ENCODE data around the gene IMMP2L. TPM values are rescaled to one million over a fixed set of nuclear protein-coding genes. Genes with fewer than 3 reads are reported as not detected.

IMMP2L gene
- total and polyA plus RNA-seq, 2 of the 4 experiments (the other 2 are of a cell fraction): 5.8 to 9.3 TPM

DNA sequence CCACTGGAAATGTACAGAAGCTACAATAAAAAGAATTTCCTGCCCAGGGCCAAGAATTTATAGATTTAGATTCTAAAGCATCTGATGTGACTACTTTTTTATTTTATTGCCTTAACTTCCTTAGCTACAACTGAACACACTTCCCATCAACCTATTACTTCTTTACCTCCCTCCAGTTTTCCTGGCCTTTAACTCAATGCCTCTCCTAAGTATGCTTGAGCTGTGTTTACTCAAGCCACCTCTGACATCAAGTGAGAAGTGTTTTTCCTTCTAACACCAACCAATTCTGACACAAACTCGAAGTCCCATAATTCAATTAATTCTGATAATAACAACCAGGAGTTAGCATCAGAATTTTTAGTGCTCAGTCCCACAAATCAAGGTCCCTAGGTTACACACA is 170.0 kb downstream of the IMMP2L start:
- H3K56ac ChIP-seq (ENCODE audit: extremely low read depth, insufficient read depth, low read length): no peak overlapping the region
- in situ Hi-C loops (cut with MboI; ENCODE audit: low sequenced_read_pairs): no loop called here
- H3K4me2 ChIP-seq (ENCODE audit: low read depth, low read length): no peak overlapping the region
- H2AK5ac ChIP-seq (ENCODE audit: low read depth, low read length): no peak overlapping the region; the same call in 1 of the 2 replicates
- no peak for DNase-seq
- no peak overlapping the region for H2BK15ac ChIP-seq (ENCODE audit: low read depth, low read length)
- intact Hi-C loops (cut with micrococcal nuclease): no loop called here
- no peak overlapping the region for H2BK20ac ChIP-seq (ENCODE audit: low read depth, low read length)
- H3K27me3 ChIP-seq (ENCODE audit: control insufficient read depth, insufficient read depth, low read length): no peaks in the 10 kb centered on the region
- H2BK120ac ChIP-seq (ENCODE audit: low read depth, low read length): no peak overlapping the region
- peaks cover 3% of the 10 kb centered on the region for H3K4me1 ChIP-seq (ENCODE audit: control insufficient read depth, insufficient read depth, low read length)
- ATAC-seq (ENCODE audit: low read depth): no peak
- H4K91ac ChIP-seq (ENCODE audit: insufficient read depth, low read depth, low read length): no peak overlapping the region
- H4K5ac ChIP-seq (ENCODE audit: low read depth, low read length): no peak overlapping the region
- H4K20me1 ChIP-seq (ENCODE audit: insufficient read depth, low read length): no peaks in the 10 kb centered on the region
- no peak overlapping the region for H3K9ac ChIP-seq (ENCODE audit: low read depth, low read length)
- no peaks in the 10 kb centered on the region for H3K9me3 ChIP-seq (ENCODE audit: control insufficient read depth, insufficient read depth, low read length)
- ChIA-PET POLR2A (ENCODE audit: unreplicated experiment) (no interaction called here), CTCF (interaction anchor here (1.4 kb wide), 1 partner anchor 22 kb away, joined by 4 read pairs; no protein-coding TSS in a partner anchor)
- TF ChIP-seq, protein P1, sequence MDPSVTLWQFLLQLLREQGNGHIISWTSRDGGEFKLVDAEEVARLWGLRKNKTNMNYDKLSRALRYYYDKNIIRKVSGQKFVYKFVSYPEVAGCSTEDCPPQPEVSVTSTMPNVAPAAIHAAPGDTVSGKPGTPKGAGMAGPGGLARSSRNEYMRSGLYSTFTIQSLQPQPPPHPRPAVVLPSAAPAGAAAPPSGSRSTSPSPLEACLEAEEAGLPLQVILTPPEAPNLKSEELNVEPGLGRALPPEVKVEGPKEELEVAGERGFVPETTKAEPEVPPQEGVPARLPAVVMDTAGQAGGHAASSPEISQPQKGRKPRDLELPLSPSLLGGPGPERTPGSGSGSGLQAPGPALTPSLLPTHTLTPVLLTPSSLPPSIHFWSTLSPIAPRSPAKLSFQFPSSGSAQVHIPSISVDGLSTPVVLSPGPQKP (IDR thresholded peaks at IDR 0.05; ENCODE audit: borderline replicate concordance, low read depth, low read length): no peak
- no peak for TF ChIP-seq CHD1 (IDR thresholded peaks at IDR 0.05; ENCODE audit: low read depth, low read length)
- no peak for TF ChIP-seq MAFK (IDR thresholded peaks at IDR 0.05; ENCODE audit: low read depth, low read length)
- TF ChIP-seq MAZ (IDR thresholded peaks at IDR 0.05; ENCODE audit: borderline replicate concordance, low read depth, low read length): no peak
- no peak for TF ChIP-seq NFE2L2 (IDR thresholded peaks at IDR 0.05; ENCODE audit: low read depth, low read length)
- no peak for TF ChIP-seq SMC3 (IDR thresholded peaks at IDR 0.05; ENCODE audit: low read depth, low read length)
- TF ChIP-seq USF2 (IDR thresholded peaks at IDR 0.05; ENCODE audit: low read depth, low read length): no peak
- TF ChIP-seq RCOR1 (IDR thresholded peaks at IDR 0.05; ENCODE audit: insufficient replicate concordance, low read length): no peak
- TF ChIP-seq POLR2A (IDR thresholded peaks at IDR 0.05; ENCODE audit: low read depth, low read length): no peak
- TF ChIP-seq MXI1 (IDR thresholded peaks at IDR 0.05; ENCODE audit: borderline replicate concordance, low read depth, low read length): no peak
- no peak for TF ChIP-seq RAD21 (IDR thresholded peaks at IDR 0.05; ENCODE audit: low read length)
- no peak for TF ChIP-seq FOS (IDR thresholded peaks at IDR 0.05; ENCODE audit: low read depth, low read length)
- no peak overlapping the region for H2AK9ac ChIP-seq (replicated peaks; ENCODE audit: low read depth, low read length, poor library complexity)
- no peak overlapping the region for H3K27ac ChIP-seq (ENCODE audit: insufficient read depth, low read length)
- H3K9me1 ChIP-seq (ENCODE audit: insufficient read depth, low read length): no peaks in the 10 kb centered on the region
- H3K18ac ChIP-seq (ENCODE audit: low read depth, low read length): no peak overlapping the region
- H4K8ac ChIP-seq (ENCODE audit: low read depth in 2 of 2, low read length in 2 of 2): no peak overlapping the region
- no peak overlapping the region for H2BK5ac ChIP-seq (ENCODE audit: low read depth, low read length, poor library complexity, severe bottlenecking)
- no peak overlapping the region for H3K4me3 ChIP-seq (ENCODE audit: insufficient read depth, low read depth, low read length)
- H3K79me1 ChIP-seq (ENCODE audit: low read depth in 1 of 2, low read length in 2 of 2): no peaks in the 10 kb centered on the region; a peak in 1 of 4 replicates
- WGBS, 2 experiments (ENCODE audit: extremely low coverage in 2 of 2, insufficient read length in 1 of 2): no CpG with 5 or more reads among the region's 1 CpG
- H3K14ac ChIP-seq (replicated peaks; ENCODE audit: low read depth, low read length): 0 out of 2 replicates have a peak overlapping the region, but pooled peaks have one; percentile 57
- no peaks in the 10 kb centered on the region for H3K36me3 ChIP-seq (ENCODE audit: control insufficient read depth, insufficient read depth, low read length)
- dilution Hi-C loops (cut with HindIII; ENCODE audit: low sequenced_read_pairs, unreplicated experiment): no loop called here
- no TSS peak for BruUV-seq (replicated peaks)
- H3K23ac ChIP-seq (ENCODE audit: low read depth, low read length): no peak overlapping the region
- no peak overlapping the region for H2AFZ ChIP-seq (replicated peaks; ENCODE audit: low read length, poor library complexity)
- no peak overlapping the region for H3K4ac ChIP-seq (ENCODE audit: low read depth, low read length)
